ENCODE results near the gene GPRIN1. TPM values are rescaled to one million over a fixed set of nuclear protein-coding genes. Genes with fewer than 3 reads are reported as not detected.

GPRIN1 gene
- polyA plus RNA-seq, 1 of the 3 experiments (the other 2 are of a cell fraction): 6.6 TPM

- CTCF ChIA-PET: interaction anchor here (0.5 to 1.0 kb wide), 2 partner anchors 131 to 1569 kb away, joined by 3 read pairs; partner anchors contain the start of gene CLTB
- H3K9me3 ChIP-seq: no peaks in the 10 kb centered on the region
These were observed 62.2 kb downstream of the GPRIN1 start for GRCh38 chr5:176547802-176548201.

More at GRCh38 chr5:176547802-176548201, 62.2 kb downstream of the GPRIN1 start:
- WGBS (ENCODE audit: low lambda C conversion rate): 85% methylated on average over 8 of the region's 8 CpGs
- TF ChIP-seq TEAD4 (IDR thresholded peaks at IDR 0.05; ENCODE audit: borderline replicate concordance, insufficient read depth): no peak
- no peak for TF ChIP-seq MEF2A (IDR thresholded peaks at IDR 0.05; ENCODE audit: borderline replicate concordance, low read depth)
- TF ChIP-seq POLR2AphosphoS5 (IDR thresholded peaks at IDR 0.05; ENCODE audit: low read depth, low read length): no peak
- no peak for TF ChIP-seq FOSL2 (IDR thresholded peaks at IDR 0.05; ENCODE audit: borderline replicate concordance, low read depth)
- TF ChIP-seq NFIC (IDR thresholded peaks at IDR 0.05; ENCODE audit: borderline replicate concordance): no peak
- TF ChIP-seq CHD2 (IDR thresholded peaks at IDR 0.05; ENCODE audit: low read length, partially characterized antibody): no peak
- no peak for TF ChIP-seq TCF12 (IDR thresholded peaks at IDR 0.05)
- no peak for TF ChIP-seq EP300 (IDR thresholded peaks at IDR 0.05; ENCODE audit: borderline replicate concordance in 1 of 2, low read depth in 1 of 2, low read length in 1 of 2)
- Histone ChIP-seq H3K4me2 (no peak overlapping the region), H3K4me3 (ENCODE audit: low read depth in 2 of 2, low read length in 1 of 2) (no peak overlapping the region), H3K4me1 (ENCODE audit: control insufficient read depth in 1 of 2, insufficient read depth in 2 of 2, low read depth in 1 of 2, low read length in 1 of 2) (no peaks in the 10 kb centered on the region; a peak in 1 of 4 replicates), H3K9ac (no peak overlapping the region), H3K27me3 (ENCODE audit: insufficient read depth) (no peaks in the 10 kb centered on the region), H2AFZ (ENCODE audit: low read depth) (no peak overlapping the region), H3K9me2 (no peaks in the 10 kb centered on the region), H3K79me2 (ENCODE audit: insufficient read depth) (no peaks in the 10 kb centered on the region), H3K27ac (ENCODE audit: low read depth in 2 of 2, low read length in 1 of 2) (no peak overlapping the region), H4K20me1 (ENCODE audit: insufficient read depth) (no peaks in the 10 kb centered on the region), H3F3A (replicated peaks; ENCODE audit: insufficient read depth) (no peaks in the 10 kb centered on the region), H3K36me3 (replicated peaks in 1 of 2; ENCODE audit: control insufficient read depth in 1 of 2, insufficient read depth in 2 of 2, low read length in 1 of 2) (no peaks in the 10 kb centered on the region)
- POLR2A ChIA-PET: interaction anchor here (1.8 kb wide), 1 partner anchor 10 kb away, joined by 10 read pairs; the partner anchor contains the start of gene RNF44
- DNase-seq: no peak

Small RNA genes lying within 50 kb of the gene (small RNA-seq; reads per million reads assigned to genes)
- gene MIR4281 (0 reads per million in 7 experiments), gene RF00019 (0 reads per million in 7 experiments), gene RN7SL684P (0 reads per million in 7 experiments)

Other genes with a start within 250 kb of the GPRIN1 start
- 100 and 127 TPM in 2 replicates for gene KIAA1191, start 248.4 kb downstream of the GPRIN1 start, polyA plus RNA-seq (2012; rRNA removed)
- gene ARL10, start 244.7 kb downstream of the GPRIN1 start, polyA plus RNA-seq (2012; rRNA removed): 4.6 and 7.8 TPM in 2 replicates
- gene NOP16, start 221.6 kb downstream of the GPRIN1 start, polyA plus RNA-seq (2012; rRNA removed): 158 and 161 TPM in 2 replicates
- 211 and 213 TPM in 2 replicates for gene HIGD2A, start 221.4 kb downstream of the GPRIN1 start, polyA plus RNA-seq (2012; rRNA removed)
- gene CLTB, start 193.6 kb downstream of the GPRIN1 start, polyA plus RNA-seq (2012; rRNA removed): 85.9 and 91.2 TPM in 2 replicates
- 25.5 and 35.1 TPM in 2 replicates for gene FAF2, start 161.8 kb downstream of the GPRIN1 start, polyA plus RNA-seq (2012; rRNA removed)
- gene RNF44, start 72.8 kb downstream of the GPRIN1 start, polyA plus RNA-seq (2012; rRNA removed): 13.2 and 17.9 TPM in 2 replicates
- gene CDHR2, start 60.8 kb downstream of the GPRIN1 start, polyA plus RNA-seq (2012; rRNA removed): 0.02 TPM in 1 of 2 replicates, not detected in the other
- gene SNCB, start 20.4 kb upstream of the GPRIN1 start, polyA plus RNA-seq (2012; rRNA removed): 0.15 and 0.33 TPM in 2 replicates
- gene EIF4E1B, start 20.5 kb upstream of the GPRIN1 start, polyA plus RNA-seq (2012; rRNA removed): not detected in 2 replicates
- 61.7 and 68.4 TPM in 2 replicates for gene TSPAN17, start 37.3 kb upstream of the GPRIN1 start, polyA plus RNA-seq (2012; rRNA removed)
- gene UNC5A, start 200.4 kb upstream of the GPRIN1 start, polyA plus RNA-seq (2012; rRNA removed): 0.46 and 0.55 TPM in 2 replicates